GM21515 (cell line): ENCODE data around the gene GNAZ.

Experiments
- ATAC-seq: cut with Tn5 transposase; IDR thresholded peaks from one replicate; pipeline ENCODE4 v1.9.1; 2021; ENCODE audit not compliant: unreplicated experiment

GNAZ gene

DNA sequence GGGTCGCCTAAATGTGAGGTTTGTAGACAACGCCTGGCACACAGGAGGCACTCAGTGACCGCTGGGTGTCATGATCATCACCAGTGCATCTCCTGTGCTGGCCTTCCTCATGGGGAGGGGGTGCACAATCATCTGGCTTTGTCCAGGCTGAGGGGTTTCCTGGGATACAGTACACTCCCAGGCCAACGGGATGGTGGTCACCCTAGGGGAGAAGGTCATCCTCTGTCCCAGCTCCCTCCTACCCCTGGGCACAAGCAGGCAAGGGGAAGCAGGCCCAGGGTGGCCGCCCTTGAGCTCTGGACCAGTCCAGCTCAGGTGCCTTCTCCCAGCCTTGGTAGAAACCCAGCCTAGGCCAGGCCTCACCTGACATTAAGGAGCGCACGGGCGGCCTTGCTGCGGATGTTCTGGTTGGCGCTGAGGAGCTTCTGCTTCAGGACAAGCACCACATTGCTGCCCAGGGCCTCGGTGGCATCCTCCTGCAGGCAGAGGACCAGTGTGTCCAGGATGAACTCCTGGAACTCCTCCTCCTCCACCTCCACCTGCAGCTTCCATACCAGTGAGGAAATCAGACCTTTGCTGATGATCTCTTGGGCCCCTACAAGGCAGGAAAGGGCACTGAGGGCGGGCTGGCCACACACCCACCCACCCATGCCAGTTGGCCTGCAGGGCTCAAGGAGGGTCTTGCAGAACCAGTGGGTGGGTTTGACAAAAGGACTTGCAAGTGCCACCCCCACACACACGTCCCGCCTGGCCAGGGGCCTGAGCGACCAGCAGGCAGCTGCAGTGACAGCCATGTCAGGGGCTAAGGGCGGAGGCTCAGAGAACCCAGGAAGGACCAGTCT lies 6.6 kb upstream of the GNAZ start:
- ATAC-seq: no peak

DNA sequence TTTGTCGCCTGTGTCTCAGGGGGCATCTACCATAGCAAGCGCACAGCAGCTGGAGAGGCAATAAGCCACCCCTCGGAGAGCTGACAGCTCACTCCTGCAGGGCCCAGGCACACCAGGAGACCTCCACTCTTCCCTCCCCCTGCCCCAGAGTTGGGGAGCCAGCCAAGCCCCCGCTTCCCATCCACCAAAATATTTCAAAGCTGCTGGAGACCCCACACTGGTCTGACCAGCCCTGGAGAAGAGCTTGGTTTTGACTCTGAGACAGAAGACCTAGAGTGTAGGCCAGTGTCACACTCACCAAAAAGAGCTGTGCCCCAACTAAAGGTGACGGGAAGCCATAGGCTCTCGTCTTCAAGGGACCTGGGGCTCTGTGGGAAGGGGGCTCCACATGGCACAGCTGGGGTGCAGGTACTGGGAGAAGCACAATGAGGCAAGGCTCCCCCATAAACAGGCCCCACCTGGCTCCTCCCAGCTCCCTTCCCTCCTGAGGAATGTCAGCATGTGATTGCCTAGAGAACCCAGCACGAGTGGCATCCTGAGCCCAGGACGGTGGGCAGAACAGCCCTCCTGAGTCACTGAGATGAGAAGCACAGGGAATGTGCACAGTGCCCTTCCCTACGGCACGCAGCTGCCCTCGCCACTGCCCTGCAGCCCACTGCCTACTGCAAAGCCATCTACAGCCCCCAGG lies 5.8 kb upstream of the GNAZ start:
- ATAC-seq: no peak

DNA sequence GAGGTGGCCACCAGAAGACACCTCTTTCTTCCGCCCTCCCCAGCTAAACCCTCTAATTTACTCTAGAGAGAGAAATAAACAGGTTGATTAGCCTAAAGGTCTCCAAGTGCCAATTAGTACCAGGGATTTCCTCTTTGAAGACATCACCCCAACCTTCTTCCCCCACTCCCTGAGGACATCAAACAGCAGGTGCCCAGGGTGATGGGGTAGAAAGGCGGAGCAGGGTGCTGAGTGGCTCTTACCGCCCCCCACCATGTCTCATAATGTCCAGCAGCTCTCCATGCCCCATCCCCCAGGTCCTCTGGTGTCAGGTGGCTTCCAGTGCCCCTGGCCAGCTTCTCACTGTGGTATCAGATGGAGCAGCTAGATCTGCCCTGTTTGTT lies 5.3 kb upstream of the GNAZ start:
- no peak for ATAC-seq

DNA sequence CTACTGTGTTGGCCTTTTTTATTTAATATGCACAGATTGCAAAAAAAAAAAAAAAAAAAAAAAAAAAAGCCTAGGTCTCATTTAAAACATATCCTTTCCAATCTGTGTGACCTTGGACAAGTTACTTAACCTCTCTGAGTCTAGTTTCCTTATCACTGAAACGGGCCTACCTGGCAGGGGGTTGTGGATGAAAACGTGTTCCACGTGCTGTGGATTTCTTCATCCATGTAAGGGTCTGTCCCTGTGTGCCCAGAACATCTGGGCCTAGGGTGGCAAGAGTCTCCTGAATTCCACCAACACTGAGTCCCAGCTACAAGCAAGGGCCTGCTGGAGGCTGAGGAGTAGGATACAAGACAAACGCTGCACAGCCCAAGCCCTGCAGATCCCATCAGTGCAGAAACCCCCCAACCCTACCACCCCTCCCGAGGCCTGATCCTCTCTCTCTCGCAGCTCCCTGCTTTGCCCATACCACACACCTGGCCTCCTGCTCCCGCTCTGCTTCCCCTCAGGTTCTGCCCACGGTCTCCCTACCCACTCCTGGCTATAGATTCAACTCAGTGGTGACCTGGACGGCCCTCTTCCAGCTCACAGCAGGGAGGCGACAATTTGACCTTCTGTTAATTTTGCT lies 4.7 kb upstream of the GNAZ start:
- ATAC-seq: no peak

DNA sequence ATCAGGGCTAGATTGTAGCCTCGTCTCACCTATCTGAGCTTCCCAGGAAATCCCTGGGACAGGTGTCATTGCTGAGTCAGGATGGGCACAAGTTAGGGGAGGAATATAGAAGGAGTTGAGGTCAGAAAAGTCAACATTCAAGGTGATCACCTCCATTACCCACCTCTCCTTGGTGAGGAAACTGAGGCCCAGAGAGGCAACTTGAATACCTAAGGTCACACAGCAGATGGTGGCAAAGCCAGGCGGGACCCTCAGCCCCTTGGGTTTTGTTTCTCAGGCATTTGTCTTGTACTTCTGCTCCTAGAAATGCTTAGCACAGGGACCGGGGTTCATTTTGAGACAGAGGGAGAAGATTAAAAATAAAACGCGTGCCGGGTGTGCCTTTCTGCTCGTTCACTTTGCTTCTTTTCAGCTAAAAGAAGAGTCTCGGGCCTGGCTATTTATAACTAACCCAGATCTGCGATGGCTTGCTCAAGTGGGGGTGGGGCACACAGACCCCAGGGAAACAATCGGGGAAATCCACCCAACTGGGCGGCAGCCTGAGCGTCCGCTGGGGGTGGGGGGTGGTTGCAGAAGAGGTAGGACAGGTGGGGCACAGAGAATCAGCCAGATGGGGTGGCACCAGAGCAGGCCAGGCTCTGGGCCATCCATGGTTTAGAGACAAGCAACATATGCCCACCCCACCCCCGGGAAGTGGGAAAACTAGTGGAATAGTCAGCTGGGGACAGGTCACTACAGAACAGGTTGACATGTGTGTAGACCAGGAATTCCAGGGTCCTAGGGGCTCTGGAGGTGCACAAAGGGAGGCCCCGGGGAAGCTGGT lies 3.9 kb upstream of the GNAZ start:
- no peak for ATAC-seq

DNA sequence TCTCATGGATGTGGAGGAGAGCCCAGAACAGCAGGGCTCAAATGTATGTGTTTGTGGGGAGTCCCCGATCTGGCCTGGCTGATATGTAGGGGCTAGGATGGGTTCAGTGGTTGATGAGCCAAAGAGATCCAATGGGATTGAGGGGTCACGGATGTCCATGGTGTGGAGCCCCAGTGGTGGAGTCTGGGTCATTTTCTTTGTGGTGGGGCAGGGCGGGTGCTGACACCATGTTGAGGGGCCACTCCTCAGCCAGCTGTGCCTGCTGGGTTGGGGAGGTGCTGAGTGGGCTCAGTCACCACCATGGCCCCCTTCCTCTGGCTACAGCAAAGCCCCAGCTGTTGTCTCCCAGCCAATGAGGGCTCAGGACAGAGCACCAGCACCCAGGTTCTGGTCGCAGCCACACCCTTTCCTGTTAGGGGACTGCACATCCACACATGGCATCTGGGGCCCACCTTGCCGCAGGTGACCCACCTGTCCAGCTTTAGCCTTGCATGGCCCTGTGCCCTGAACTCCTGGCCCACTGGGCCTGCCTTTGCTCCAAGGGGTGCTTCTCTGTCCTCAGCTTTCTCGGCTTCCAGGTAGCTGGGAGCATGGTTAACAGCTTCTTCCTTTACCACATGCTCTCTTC lies 3.2 kb upstream of the GNAZ start:
- ATAC-seq: no peak

DNA sequence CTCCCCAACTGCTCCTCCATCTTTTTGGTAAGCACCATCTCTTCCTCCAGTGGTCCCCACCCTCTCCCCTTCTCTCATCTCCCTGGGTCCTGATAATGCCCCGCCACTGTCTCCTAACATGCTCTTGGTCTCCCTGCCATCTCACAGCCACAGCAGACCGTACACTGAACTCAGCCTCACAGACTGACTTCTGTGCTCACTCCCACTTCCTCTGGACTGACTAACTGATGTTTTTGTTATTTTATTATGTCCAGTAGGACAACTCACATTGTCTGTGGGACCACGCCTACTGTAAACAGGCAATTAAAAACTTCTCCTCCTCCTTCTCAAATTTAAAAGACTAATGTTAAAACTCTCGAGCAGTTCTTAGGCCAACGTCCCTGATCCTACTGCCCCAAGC lies 2.6 kb upstream of the GNAZ start:
- no peak for ATAC-seq

DNA sequence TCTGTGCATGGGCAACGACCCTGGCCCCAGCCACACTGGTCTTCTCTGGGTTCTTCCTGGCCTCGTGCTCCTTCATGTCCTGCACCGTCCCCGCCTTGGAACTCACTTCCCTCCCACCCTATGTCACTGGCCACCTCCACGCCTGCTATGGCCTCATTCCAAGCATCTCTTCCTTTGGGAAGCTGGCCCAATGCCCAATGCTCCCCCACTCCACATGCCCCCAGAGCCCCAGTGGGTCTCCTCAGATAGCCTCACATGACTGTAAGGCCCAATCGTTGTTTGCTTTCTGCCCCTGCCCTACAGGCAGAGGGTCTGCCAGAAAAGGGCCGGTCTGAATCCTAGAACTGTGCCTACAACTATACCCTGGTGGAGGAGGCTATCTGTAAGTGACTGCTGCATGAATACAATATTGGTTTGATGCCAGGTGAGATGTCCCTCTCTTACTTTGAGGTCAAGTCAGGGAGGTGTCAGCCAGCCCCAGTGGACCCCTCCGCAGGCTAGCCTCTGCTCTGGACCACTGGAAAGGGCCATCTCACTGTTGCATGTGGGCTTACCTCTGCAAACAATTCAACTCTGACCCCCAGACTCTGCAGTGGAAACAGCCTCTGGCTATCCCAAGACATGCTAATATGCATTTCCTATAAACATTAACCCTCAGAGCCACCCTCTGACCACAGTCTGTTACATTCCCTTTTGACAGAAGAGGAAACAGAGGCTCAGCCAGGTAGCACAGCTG lies 2.1 kb upstream of the GNAZ start:
- ATAC-seq: no peak

DNA sequence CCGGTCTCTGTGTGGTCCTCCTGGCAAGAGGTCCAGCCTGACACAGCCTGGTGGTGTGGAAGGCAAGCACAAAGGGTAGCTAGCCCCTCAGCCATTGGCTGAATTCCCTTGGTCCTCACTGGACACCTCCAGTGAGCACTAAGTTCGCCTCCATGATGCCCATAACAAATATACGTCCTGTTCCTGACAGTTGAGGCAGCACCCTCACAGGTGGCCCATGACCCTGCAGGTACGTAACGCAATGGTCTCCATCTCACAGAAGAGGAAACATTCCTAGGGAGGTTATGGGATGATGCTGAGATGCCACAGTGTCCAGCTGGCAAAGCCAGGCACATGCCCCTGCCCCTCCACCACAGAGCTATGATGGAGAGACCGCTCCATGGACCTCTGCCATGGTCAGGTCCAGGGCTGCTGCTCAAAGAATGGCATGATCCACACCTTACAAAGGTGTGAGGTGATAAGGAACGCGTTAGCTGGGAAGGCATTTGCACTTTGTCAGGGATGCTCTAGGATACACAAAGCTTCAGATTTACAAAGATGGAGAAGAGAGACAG lies 1.4 kb upstream of the GNAZ start:
- no peak for ATAC-seq

DNA sequence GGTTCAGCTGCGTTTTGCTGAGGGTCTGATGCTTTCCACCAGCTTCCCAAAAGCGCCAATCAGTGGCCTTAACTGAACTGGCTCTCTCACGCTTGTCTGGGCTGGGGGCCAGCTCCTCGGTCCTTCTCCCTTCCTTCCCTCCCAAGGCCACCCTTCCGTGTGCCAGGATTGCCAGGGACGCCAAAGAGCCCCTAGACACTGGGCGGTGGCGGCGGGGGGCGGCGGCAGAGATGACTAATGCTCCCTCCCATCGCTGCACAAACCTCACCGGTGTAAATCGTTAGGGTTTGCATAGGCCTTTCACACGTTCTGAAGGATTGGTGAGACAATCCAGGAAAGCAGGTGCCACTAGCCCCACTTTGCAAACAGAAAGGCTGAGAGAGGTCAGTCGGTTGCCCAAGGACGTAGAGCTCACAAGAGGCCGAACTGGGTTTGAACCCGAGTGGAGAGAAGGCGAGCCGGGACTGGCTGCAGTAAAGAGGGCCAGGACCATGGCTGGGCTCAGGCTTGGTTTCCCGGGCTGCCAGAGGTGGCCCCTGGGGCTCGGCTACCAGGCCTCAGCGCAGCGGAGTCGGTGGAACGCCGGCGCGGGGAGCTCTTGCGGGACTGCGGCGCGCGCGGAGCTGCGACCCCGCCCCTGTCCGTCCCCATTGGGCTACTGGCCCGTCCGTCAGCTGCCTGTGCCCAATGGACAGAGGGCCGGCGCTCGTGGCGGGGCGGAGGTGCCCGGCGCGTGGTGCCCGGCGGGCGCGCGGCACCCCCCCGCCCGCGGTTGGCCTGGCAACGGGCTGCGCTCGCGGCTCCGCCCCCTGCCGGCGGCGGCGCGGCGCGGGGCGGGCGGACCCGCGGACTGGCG lies 589 bp upstream of the GNAZ start:
- ATAC-seq: no peak

DNA sequence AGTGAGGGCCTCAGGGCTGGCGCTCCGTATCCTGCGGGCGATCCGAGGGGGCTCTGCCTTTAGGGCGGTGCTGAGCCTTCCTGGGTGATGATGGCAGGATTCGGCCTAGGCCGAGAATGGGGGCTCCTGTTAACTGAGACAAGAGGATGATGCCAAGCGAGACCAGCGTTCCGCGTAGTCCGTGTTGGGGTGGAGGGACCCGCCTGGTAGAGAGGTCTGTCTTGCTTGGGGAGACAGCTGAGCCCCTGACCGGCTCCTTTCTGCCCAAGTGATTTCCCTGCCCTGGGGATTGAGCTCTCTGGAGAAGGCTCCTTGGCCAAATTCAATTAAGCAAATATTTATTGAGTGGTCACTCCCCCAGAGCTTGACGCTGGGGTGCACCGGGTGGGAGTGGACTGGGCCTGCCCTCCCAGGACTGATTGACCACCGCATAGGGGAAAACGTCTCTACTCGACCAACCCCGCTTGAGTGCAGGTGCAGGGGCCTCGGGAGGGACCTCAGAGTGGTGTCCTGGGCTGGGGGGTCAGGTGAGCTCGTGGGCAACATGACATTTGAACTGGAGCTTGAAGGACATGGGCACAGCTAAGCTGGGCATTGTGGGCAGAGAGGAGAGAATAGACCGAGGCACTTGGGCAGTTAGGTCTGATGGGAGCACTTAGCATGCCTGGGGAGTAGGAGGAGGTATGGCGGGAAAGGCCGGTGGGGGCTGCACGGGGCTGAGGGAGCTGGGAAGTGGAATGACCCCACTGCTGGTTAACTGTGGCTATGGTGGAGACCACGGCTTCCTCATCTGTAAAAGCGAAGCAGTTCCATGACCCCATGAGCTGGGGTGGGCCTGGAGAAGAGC lies 1.1 kb downstream of the GNAZ start:
- no peak for ATAC-seq

DNA sequence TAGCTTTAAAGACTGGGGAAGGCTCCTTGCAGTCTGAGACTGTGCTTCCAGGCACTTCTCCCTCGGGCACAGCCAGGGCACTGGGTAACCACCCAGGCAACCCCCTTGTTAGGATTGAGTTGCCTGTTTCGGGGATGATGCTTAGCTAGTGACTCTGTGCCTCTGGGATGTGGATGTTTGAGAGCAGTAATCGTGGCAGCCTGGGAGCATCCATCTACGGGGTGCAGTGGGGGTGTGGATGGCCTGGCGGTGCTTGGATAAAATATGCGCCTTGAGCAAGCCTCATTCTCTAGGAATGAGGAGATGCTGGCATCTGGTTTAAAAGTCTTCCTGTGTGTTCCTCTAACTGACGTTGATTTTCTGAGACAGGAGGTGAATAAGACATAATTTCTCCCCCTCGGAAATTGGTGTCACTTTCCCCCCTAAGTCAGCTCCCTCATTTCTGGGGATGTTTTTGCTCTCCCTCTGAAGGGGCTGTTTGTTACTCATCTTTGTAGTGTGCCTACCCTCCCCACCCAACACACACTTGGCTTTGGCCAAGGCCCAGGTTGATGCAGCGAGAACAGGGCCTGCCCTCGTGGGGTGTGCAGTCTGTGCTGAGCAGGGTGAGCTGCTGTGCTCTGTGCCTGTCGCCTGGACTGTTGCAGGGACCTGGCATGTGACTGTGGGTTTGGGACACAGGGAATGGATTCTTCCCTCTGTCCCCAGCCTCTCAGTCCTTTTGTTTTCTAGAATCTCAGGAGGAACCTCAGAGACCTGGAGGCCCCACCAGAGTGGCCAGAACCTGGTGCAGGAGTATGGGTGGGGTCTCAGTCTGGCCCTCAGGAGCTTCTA lies 2.0 kb downstream of the GNAZ start:
- no peak for ATAC-seq

DNA sequence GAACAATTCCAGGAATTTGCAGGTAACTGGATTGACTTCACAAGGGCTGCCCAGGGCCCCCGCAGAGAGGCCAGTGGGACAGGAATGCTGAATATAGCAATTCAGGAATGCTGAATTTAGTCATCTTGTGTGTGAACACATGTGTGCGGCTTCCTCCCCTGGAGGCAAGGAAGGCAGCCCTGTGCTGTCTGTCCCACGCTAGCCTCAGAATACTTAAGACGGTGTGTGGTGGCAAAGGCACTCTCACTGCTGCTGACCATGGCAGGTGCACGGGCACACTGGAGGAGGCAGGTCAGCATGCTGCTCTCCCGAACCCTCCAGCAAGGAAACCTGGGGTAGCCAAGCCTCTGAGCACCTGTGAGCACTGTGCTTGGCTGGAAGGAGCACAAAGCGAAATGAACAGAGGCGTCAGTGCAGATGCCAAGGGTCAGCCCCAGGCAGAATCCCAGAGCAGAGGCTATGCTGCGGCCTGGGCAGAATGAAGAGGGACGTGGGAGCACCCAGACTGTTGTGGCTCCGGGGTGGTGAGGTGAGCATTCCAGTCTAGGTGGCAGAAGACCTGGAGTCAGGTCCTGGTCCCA lies 2.7 kb downstream of the GNAZ start:
- no peak for ATAC-seq

DNA sequence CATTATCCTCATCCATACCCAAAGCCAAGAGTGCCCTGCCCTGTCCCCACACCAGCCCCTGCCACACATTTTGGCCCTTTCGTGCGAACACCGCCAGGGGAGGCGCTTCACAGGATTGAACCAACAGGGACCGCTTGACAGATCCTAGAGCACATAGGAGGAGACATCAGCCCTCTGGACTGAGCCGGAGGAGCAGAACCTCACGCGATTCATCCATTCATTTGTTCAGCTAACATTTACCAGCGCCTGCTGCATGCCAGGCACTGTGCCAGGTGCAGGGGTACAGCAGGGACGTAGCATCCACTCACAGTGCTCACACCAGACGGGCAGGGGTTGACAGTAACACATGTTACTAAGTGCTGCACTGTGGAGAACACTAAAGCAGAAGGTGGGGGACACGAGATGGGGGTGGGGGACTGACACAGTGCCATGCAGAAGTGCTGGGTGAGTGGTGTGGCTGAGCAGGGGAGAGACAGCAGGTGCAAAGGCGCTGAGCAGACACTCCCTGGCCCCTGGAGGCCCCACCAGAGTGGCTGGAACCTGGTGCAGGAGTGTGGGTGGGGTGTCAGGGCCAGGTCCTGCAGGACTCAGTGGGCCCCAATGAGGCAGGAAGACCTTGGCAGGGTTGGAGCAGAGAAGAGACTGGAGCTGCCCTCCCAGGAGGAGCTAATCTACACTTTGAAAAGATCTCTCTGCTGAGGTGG lies 3.4 kb downstream of the GNAZ start:
- ATAC-seq: no peak

DNA sequence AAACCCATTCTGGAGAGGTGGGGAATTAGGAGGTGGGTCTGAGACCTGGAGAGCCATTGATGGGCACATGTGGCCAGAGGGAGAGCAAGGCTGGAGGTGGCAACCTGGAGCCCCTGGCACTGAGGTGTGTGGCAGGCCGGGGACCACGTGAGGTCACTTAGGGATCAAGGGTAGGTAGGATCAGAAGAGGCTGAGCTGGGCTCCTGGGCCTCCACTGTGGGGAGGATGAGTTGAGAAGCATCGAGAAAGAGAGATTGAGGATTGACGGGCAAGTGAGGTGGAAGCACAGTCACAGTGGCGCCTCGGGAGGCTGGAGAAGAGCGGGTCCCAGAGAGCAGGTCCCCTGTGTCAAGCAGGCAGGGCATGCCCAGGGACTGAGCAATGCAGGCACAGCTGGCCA lies 4.1 kb downstream of the GNAZ start:
- ATAC-seq: no peak

DNA sequence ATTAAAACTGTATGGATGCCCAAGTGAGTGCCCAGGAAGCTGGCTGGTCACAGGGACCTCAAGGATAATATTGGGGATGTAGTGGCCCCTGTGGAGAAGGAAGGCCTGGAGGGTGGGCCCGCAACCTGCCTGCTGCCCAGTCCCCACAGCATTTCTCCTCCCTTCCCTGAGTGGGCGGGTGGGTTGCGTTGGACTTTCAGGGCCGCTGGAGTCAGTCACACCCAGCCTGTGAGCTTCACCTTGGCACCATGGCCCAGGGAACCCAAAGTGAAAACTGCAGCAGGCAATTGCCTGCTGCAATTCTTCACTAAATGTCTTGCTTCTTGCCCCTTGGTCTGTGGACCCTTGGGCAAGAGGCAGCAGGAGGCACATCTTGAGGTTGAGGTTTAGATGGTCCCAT lies 4.7 kb downstream of the GNAZ start:
- ATAC-seq: no peak
